OCI-LY3 (cell line): Measurements from ENCODE around the gene CDH18.

Source experiments
- CTCF ChIP-seq: fragments of 200-600, 300-600 bp; sonication (generic); IDR thresholded peaks from 2 replicates; pipeline ENCODE4 v1.5.1; 2014; ENCODE audit warnings: antibody characterized with exemption, low read length, low read depth
- EZH2phosphoT487 ChIP-seq: fragments of 200-600 bp; shearing (Covaris generic); IDR thresholded peaks from 2 replicates; pipeline ENCODE4 v1.6.1; 2018; ENCODE audit warnings: antibody characterized with exemption, mixed run types, low read depth

- TF ChIP-seq CTCF (no peak), EZH2phosphoT487 (no peak)
Measured at GRCh38 chr5:19424506-19424905, 563.5 kb downstream of the CDH18 start.
